K562 (cell line): Measurements from ENCODE around the gene CST4.

Experiments used
- CBX5 ChIP-seq: IDR thresholded peaks from 2 replicates; pipeline ENCODE4 v1.6.1; 2014; ENCODE audit warnings: low read depth, borderline replicate concordance
- MLLT1 ChIP-seq, 2 experiments: fragments of 450-650 bp; IDR thresholded peaks; 2 replicates each; pipeline ENCODE4 v1.6.1; 2016
- MYC ChIP-seq, 2 experiments: fragments of 250-450 bp in 1 of 2; sonication (Bioruptor Pico) in 1 of 2; IDR thresholded peaks; 2 replicates each; pipeline versions ENCODE4 v1.5.1 to v1.6.1; 2012 to 2021; ENCODE audit warnings: low read depth in 2 of 2, borderline replicate concordance in 1 of 2, improper control_type of control experiment in 1 of 2, low read length in 1 of 2, mild to moderate bottlenecking in 1 of 2, moderate library complexity in 1 of 2
- RAD21 ChIP-seq, 2 experiments: fragments of 250-450 bp in 1 of 2; fragments of 450-650 bp in 1 of 2; sonication (Bioruptor Pico) in 1 of 2; formaldehyde crosslinking in 1 of 2; IDR thresholded peaks in 1 of 2; conservative IDR thresholded peaks in 1 of 2; 2 replicates each; pipeline versions ENCODE4 v1.4.0 to v1.8.0; 2020 to 2022; ENCODE audit warnings: mild to moderate bottlenecking in 2 of 2, moderate library complexity in 1 of 2
- REST ChIP-seq, 2 experiments: fragments of 450-650 bp; formaldehyde crosslinking in 1 of 2; IDR thresholded peaks; 2 replicates each; pipeline versions ENCODE4 v1.4.0 to v1.6.1; 2014 to 2020; ENCODE audit warnings: mild to moderate bottlenecking in 2 of 2, borderline replicate concordance in 1 of 2, low read depth in 1 of 2
- YY1 ChIP-seq, 3 experiments: IDR thresholded peaks; 2 replicates each; pipeline ENCODE4 v1.6.1; 2011; ENCODE audit warnings: low read length in 2 of 3, mild to moderate bottlenecking in 2 of 3, moderate library complexity in 2 of 3, borderline replicate concordance in 1 of 3, control low read depth in 1 of 3, low read depth in 1 of 3; ENCODE audit not compliant: insufficient read depth in 3 of 3, insufficient replicate concordance in 2 of 3, control insufficient read depth in 1 of 3, insufficient read length in 1 of 3; ENCODE audit errors: extremely low read depth in 1 of 3
- ZFP36 ChIP-seq: fragments of 150-350 bp; IDR thresholded peaks from 2 replicates; pipeline ENCODE4 v1.6.1; 2018; ENCODE audit warnings: low read length, low read depth; ENCODE audit not compliant: partially characterized antibody
- ZNF12 ChIP-seq: sonication (generic); formaldehyde crosslinking; IDR thresholded peaks from 2 replicates; pipeline ENCODE4 v1.4.0; 2020; ENCODE audit warnings: mild to moderate bottlenecking, missing genetic modification reagents
- ZNF695 ChIP-seq: fragments of 450-650 bp; formaldehyde crosslinking; IDR thresholded peaks from 2 replicates; pipeline ENCODE4 v1.4.0; 2020; ENCODE audit warnings: mild to moderate bottlenecking, moderate library complexity

- TF ChIP-seq ZNF12 (CRISPR knock-in tag): no peak
- no peak for TF ChIP-seq MYC (IDR thresholded peaks at IDR 0.05; ENCODE audit: low read depth, low read length)
- TF ChIP-seq MYC (CRISPR knock-in tag; IDR thresholded peaks at IDR 0.05; ENCODE audit: borderline replicate concordance, low read depth): no peak
- no peak for TF ChIP-seq REST (IDR thresholded peaks at IDR 0.05; ENCODE audit: borderline replicate concordance)
- TF ChIP-seq REST (CRISPR knock-in tag; IDR thresholded peaks at IDR 0.05; ENCODE audit: low read depth): no peak
- no peak for TF ChIP-seq MLLT1 (IDR thresholded peaks at IDR 0.05)
- TF ChIP-seq CBX5: no peak
- no peak for TF ChIP-seq ZNF695 (CRISPR knock-in tag)
- no peak for TF ChIP-seq RAD21 (CRISPR knock-in tag; conservative IDR thresholded peaks at IDR 0.05 in 1 of 2, IDR thresholded peaks at IDR 0.05 in 1 of 2)
- no peak for TF ChIP-seq YY1 (IDR thresholded peaks at IDR 0.05; ENCODE audit: borderline replicate concordance in 1 of 3, control insufficient read depth in 1 of 3, extremely low read depth in 1 of 3, insufficient read depth in 3 of 3, insufficient read length in 1 of 3, insufficient replicate concordance in 2 of 3, low read depth in 1 of 3, low read length in 2 of 3)
- no peak for TF ChIP-seq ZFP36
Measured at GRCh38 chr20:23640018-23640601, 48.7 kb downstream of the CST4 start.
